Measurements from ENCODE around the gene PARP4.

Gene PARP4

GRCh38 chr13:24443366-24443765 is 69.2 kb downstream of the PARP4 start:
- TF ChIP-seq RAD21 (IDR thresholded peaks at IDR 0.05; ENCODE audit: low read depth) (no peak), ZBTB7A (IDR thresholded peaks at IDR 0.05; ENCODE audit: low read depth) (no peak)

GRCh38 chr13:24407844-24408243 is 104.7 kb downstream of the PARP4 start:
- TF ChIP-seq RAD21 (IDR thresholded peaks at IDR 0.05; ENCODE audit: low read depth) (no peak), TAF1 (IDR thresholded peaks at IDR 0.05; ENCODE audit: low read depth) (no peak), EP300 (IDR thresholded peaks at IDR 0.05; ENCODE audit: borderline replicate concordance) (no peak), NFIC (IDR thresholded peaks at IDR 0.05) (no peak), YY1 (IDR thresholded peaks at IDR 0.05; ENCODE audit: low read depth) (no peak), REST (IDR thresholded peaks at IDR 0.05; ENCODE audit: low read depth) (no peak), MAX (IDR thresholded peaks at IDR 0.05) (no peak), EGR1 (IDR thresholded peaks at IDR 0.05) (no peak), TCF12 (IDR thresholded peaks at IDR 0.05; ENCODE audit: low read depth) (no peak), FOXM1 (IDR thresholded peaks at IDR 0.05; ENCODE audit: borderline replicate concordance, low read depth) (no peak), ZBTB7A (IDR thresholded peaks at IDR 0.05; ENCODE audit: low read depth) (no peak), TEAD4 (IDR thresholded peaks at IDR 0.05) (no peak), USF1 (IDR thresholded peaks at IDR 0.05) (no peak), CREB1 (IDR thresholded peaks at IDR 0.05; ENCODE audit: low read depth) (no peak), CEBPB (IDR thresholded peaks at IDR 0.05) (no peak)

- no peak for TF ChIP-seq TEAD4 (IDR thresholded peaks at IDR 0.05)
- no peak for TF ChIP-seq MAX (IDR thresholded peaks at IDR 0.05)
- TF ChIP-seq TCF12 (IDR thresholded peaks at IDR 0.05; ENCODE audit: low read depth) = no peak
- TF ChIP-seq FOXM1 (IDR thresholded peaks at IDR 0.05; ENCODE audit: borderline replicate concordance, low read depth) = no peak
- no peak for TF ChIP-seq REST (IDR thresholded peaks at IDR 0.05; ENCODE audit: low read depth)
- no peak for TF ChIP-seq TAF1 (IDR thresholded peaks at IDR 0.05; ENCODE audit: low read depth)
- no peak for TF ChIP-seq EGR1 (IDR thresholded peaks at IDR 0.05)
- TF ChIP-seq USF1 (IDR thresholded peaks at IDR 0.05) = no peak
- no peak for TF ChIP-seq EP300 (IDR thresholded peaks at IDR 0.05; ENCODE audit: borderline replicate concordance)
- TF ChIP-seq CEBPB (IDR thresholded peaks at IDR 0.05) = no peak
- no peak for TF ChIP-seq RAD21 (IDR thresholded peaks at IDR 0.05; ENCODE audit: low read depth)
- TF ChIP-seq YY1 (IDR thresholded peaks at IDR 0.05; ENCODE audit: low read depth) = no peak
- TF ChIP-seq CREB1 (IDR thresholded peaks at IDR 0.05; ENCODE audit: low read depth) = no peak
- no peak for TF ChIP-seq NFIC (IDR thresholded peaks at IDR 0.05)
- no peak for TF ChIP-seq ZBTB7A (IDR thresholded peaks at IDR 0.05; ENCODE audit: low read depth)
Measured at GRCh38 chr13:24406524-24406923, 106.1 kb downstream of the PARP4 start.

- no peak for TF ChIP-seq FOXM1 (IDR thresholded peaks at IDR 0.05; ENCODE audit: borderline replicate concordance, low read depth)
Measured at GRCh38 chr13:24396821-24397220, 115.8 kb downstream of the PARP4 start.

GRCh38 chr13:24392972-24393371 is 119.6 kb downstream of the PARP4 start:
- TF ChIP-seq EP300 (IDR thresholded peaks at IDR 0.05; ENCODE audit: borderline replicate concordance) = no peak
- no peak for TF ChIP-seq ZBTB7A (IDR thresholded peaks at IDR 0.05; ENCODE audit: low read depth)
- no peak for TF ChIP-seq USF1 (IDR thresholded peaks at IDR 0.05)
- TF ChIP-seq RAD21 (IDR thresholded peaks at IDR 0.05; ENCODE audit: low read depth) = no peak
- TF ChIP-seq YY1 (IDR thresholded peaks at IDR 0.05; ENCODE audit: low read depth) = no peak
- no peak for TF ChIP-seq TCF12 (IDR thresholded peaks at IDR 0.05; ENCODE audit: low read depth)
- no peak for TF ChIP-seq FOXM1 (IDR thresholded peaks at IDR 0.05; ENCODE audit: borderline replicate concordance, low read depth)
- TF ChIP-seq CREB1 (IDR thresholded peaks at IDR 0.05; ENCODE audit: low read depth) = no peak
- TF ChIP-seq EGR1 (IDR thresholded peaks at IDR 0.05) = no peak
- TF ChIP-seq TEAD4 (IDR thresholded peaks at IDR 0.05) = no peak
- no peak for TF ChIP-seq NFIC (IDR thresholded peaks at IDR 0.05)

GRCh38 chr13:24389506-24389905 is 123.1 kb downstream of the PARP4 start:
- TF ChIP-seq TEAD4 (IDR thresholded peaks at IDR 0.05) = no peak
- no peak for TF ChIP-seq FOXM1 (IDR thresholded peaks at IDR 0.05; ENCODE audit: borderline replicate concordance, low read depth)
- TF ChIP-seq CEBPB (IDR thresholded peaks at IDR 0.05) = no peak
- TF ChIP-seq EGR1 (IDR thresholded peaks at IDR 0.05) = no peak
- no peak for TF ChIP-seq USF1 (IDR thresholded peaks at IDR 0.05)
- TF ChIP-seq CREB1 (IDR thresholded peaks at IDR 0.05; ENCODE audit: low read depth) = no peak
- no peak for TF ChIP-seq REST (IDR thresholded peaks at IDR 0.05; ENCODE audit: low read depth)
- no peak for TF ChIP-seq TAF1 (IDR thresholded peaks at IDR 0.05; ENCODE audit: low read depth)
- no peak for TF ChIP-seq TCF12 (IDR thresholded peaks at IDR 0.05; ENCODE audit: low read depth)
- TF ChIP-seq ZBTB7A (IDR thresholded peaks at IDR 0.05; ENCODE audit: low read depth) = no peak
- no peak for TF ChIP-seq YY1 (IDR thresholded peaks at IDR 0.05; ENCODE audit: low read depth)

All from Ishikawa (cell line).